ENCODE measurements around the gene PLXNB3.
"Not testable (repeated sequence)": the region's sequence is repeated elsewhere in the genome, so short reads cannot be mapped to it uniquely, and the experiment has no call there.

Gene PLXNB3

DNA sequence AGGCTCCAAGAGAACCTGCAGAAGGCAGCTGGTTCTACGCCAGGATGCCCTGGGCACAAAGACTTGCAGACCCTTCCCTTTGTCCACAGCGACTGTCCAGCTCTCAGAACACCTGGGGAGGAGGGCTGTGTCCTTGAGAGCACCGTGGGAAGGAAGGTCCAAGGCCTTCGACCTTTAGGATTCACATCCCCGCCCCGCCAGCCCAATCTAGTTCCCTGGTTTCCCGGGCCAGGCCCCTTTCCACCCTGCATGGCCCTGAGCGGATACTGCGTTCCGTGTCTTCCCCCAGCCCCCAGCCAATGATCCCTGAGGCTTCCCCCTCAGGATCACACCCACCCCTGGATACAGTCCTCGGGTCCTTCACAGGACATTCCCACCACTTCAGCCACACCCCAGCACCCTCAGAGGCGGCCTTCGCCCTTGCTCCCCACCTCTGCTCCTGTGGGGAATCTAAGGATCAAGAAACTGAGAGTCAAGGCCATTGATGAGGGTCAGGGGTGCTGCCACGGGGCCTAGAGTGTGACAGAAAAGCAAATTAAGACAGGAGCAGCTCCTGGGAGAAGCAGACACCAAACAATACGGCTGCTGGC, 30.3 kb upstream of the PLXNB3 start:
- DNase-seq, result no peak

DNA sequence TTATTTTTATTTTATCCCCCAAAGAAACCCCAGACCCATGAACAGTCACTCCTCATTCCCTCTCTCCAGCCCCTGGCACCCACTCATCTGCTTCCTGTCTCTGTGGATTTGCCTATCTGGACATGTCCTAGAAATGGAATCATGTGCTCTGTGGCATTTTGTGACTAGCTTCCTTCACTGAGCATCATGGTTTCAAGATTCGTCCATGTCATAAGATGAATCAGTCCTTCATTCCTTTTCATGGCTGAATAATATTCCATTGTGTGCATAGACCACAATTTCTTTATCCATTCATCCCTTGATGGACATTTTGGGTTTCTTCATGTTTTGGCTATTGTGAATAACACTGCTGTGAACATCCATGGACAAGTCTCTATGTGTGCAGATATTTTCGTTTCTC, 29.2 kb upstream of the PLXNB3 start:
- no peak for DNase-seq

DNA sequence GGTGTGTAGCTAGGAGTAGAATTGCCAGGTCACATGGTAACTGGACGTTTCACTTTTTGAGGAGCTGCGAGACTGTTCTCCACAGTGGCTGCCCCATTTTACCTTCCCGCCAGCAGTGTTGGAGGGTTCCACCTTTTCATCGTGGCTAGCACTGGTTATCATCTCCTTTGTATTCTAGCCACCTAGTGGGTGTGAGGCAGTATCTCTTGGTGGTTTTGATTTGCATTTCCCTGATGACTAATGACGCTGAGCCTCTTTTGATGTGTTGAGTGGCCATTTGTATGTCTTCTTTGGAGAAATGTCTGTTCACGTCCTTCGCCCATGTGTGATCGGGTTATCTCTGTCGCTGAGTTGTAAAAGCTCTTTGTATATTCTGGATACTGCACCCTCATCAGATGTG, 28.8 kb upstream of the PLXNB3 start:
- no peak for DNase-seq

DNA sequence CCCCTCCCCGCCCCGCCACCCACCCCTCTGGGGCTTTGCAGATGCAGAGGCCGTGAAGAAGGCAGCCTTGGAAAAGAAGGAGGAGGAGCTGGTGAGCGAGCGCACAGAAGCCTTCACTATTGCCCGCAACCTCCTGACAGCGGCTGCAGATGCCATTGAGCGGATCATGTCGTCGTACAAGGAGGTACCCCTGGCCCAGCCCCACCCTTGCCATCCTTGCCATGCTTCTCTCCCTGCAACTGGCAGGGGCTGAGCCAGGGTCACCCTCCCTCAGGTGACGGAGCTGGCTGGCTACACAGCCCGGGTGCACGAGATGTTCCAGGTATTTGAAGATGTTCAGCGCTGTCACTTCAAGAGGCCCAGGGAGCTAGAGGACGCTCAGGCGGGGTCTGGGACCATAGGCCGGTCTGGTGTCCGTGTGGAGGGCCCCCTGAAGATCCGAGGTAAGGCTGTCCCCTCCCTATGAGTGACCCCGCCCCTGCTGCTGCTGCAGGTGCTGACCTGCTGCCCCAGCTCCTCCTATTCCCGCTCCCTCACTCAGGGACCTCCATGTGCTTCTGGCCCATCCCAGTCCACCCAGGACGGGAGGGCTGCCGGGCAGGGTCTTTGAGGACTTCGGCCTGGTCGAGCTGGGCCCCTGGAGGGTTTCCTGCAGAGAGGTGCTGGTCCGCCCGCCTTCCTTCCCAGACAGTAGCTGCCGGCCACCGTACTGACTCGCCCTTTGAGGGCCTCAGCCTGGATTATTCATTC, 27.8 kb upstream of the PLXNB3 start:
- no peak for DNase-seq

DNA sequence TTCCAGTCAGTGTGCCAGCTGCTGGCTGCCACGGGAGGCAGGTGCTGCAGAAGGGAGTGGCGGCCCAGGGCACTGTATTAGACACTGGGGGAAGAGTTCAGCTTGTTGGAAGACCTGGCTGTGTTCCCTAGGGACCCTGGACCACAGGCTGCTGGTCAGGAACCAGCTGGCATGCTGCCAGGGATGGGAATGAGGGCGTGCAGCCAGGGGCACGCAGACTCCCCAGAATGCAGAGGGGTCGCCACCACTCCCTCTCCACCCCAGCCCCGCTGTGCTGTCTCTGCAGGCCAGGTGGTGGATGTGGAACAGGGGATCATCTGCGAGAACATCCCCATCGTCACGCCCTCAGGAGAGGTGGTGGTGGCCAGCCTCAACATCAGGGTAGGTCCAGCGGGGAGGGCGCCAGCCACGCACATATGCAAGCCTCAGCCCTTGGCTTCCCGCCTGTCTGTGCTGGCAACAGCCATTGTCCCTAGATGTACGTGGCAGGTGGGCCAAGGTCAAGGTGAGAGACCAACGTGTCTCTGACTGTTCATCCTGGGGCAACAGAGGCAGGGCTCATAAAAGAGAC, 27.1 kb upstream of the PLXNB3 start:
- no peak for DNase-seq

DNA sequence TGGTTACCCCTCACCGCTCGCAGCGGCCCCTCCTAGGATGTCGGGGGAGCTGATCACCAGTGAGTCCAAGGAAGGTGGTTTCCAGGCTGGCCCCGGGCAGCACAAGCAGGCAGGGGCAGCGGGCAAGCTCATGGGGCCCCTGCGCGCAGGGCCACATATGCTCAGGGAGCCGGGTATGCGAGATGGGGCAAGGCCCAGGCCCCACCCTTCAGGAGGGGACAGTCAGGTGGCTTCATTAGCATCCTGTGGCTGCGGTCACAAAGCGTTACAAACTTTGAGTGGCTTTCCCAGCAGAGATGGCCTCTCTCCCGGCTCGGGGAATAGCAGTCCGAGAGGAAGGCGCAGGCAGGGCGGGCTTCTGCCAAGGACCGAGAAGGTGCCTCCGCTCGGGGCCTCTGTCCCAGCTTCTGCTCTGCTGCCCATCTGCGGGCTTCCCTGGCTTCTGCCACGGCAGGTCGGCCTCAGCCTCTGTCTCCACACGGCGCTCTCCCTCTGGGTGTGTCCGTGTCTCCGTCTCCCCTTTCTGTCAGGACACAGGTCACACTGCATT, 25.9 kb upstream of the PLXNB3 start:
- no peak for DNase-seq

DNA sequence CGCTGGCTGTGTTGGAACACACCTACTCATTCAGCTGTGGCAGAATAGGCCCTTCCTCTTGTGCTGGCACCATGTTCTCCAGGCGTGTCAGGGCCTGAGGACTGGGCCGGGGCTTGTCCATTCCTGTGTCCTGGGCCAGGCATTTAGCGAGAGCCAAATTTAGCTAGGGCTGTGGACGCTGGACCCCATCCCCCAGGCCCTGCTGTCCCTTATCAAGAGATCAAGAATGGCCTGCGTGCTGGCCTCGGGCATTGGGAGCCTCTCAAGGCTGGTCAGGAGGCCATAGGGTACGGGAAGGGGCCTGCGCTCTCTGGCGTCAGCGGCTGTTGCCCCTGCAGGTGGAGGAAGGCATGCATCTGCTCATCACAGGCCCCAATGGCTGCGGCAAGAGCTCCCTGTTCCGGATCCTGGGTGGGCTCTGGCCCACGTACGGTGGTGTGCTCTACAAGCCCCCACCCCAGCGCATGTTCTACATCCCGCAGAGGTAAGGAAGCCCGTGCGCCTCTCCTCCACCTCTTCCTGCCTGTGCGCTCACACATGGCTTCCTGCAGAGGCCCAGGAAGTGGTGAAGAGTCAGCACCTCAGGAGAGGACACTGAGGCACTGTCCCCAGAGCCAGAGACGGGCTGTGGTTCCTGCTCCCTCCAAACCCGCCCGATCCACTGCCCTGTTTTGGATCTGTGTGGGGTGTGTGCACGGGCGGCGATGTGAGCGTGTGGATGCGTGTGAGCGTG, 24.1 kb upstream of the PLXNB3 start:
- no peak for DNase-seq

DNA sequence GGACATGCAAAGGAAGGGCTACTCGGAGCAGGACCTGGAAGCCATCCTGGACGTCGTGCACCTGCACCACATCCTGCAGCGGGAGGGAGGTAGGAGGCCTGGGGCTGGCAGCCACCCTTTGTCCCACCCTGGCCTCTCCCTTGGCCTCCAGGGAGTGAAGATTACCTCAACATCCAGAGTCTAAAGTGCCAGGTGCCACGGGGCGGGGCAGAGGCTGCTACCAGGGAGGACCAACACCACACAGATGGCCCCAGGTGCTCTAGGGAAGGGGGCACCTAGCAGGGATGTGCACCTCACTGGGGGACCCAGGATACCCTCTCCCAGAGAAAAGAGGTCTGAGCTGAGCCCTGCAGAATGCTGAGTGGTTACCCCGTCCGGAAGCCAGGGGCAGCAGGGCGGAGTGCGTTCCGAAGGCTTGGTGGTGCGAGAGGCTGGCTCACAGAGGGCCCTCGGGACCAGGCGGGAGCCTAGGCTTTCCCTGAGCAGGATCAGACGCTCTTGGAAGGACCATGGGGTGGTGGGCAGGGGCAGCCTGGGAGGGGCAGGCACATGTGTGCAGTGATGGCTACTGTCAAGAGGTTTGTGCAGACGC, 23.3 kb upstream of the PLXNB3 start:
- no peak for DNase-seq

DNA sequence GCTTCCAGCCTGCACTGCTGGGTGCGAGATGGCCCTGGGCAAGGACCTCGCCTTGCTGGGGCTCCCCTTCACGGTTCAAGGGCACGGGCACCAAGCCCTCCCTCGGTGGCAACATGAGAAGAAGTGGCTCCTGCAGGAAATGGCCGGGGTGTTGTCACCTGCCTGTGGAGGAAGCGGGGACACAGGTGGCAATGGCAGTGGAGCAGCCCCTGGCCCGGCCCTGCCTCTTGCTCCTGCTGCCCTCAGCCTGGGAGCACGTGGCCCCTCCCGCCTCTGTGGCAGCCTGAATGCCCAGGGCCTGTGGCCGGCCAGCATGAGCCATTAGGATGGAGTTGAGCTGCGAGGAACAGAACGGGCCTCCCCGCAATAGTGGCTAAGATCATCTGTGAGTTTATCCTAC, 22.6 kb upstream of the PLXNB3 start:
- no peak for DNase-seq

DNA sequence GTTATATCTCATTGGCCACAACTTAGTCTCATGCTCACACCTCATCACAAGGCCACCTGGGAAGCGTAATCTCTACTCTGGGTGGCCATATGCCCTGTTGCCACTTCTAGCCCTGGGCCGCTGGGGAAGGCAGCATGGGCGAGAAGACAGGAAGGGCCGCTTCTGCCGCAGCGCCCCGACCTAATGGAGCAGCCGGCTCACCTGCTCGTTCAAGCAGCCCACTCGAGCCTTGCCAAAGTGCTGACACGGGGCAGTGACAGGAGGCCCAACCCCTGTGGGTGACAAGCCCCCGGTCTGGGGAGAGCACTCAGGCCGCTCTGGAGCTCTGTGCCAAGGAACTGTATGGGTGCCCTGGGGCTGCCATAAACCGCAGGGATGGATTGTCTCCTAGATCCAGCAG, 21.9 kb upstream of the PLXNB3 start:
- DNase-seq, result not testable (repeated sequence)

DNA sequence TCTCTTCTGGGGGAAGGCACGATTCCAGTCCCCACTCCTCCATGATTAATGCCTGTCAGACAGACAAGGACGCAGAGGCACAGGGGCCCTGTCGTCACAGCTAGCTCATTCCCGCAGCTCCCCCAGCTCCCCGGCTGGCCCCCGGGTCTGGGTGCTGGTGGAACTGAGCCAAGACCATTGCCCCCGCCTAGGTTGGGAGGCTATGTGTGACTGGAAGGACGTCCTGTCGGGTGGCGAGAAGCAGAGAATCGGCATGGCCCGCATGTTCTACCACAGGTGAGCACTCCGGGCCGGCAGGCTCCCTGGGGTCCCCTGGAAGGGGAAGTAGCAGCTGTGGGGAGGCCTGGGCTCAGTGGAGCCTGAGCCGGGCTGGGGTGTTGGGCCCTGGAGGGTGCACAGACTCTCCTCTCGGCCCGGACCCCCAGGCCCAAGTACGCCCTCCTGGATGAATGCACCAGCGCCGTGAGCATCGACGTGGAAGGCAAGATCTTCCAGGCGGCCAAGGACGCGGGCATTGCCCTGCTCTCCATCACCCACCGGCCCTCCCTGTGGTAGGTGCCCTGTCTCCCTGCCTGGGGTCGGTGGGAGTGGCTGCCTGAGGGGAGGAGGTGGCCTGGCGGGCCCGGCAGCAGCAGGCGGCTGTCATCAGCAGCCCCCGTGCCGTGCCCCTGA, 21.1 kb upstream of the PLXNB3 start:
- not testable (repeated sequence) for DNase-seq

DNA sequence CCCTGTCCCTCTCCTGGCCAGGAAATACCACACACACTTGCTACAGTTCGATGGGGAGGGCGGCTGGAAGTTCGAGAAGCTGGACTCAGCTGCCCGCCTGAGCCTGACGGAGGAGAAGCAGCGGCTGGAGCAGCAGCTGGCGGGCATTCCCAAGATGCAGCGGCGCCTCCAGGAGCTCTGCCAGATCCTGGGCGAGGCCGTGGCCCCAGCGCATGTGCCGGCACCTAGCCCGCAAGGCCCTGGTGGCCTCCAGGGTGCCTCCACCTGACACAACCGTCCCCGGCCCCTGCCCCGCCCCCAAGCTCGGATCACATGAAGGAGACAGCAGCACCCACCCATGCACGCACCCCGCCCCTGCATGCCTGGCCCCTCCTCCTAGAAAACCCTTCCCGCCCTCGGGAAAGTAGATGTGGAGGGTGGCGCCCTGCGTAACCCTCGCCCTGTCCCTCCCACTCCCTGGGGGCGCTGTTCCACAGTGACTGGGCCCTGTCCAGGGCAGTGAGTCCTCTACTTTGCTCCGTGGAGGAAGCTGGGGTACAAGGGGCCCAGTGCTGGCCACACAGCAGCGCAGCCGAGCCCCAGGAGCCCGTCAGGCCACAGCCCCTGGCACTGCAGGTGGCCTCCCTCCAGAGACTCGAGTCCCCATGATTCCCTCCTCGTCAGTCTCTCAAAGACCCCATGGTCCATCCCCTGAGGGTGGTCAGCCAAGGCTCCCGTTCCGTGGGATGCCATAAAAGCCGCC, 20.4 kb upstream of the PLXNB3 start:
- DNase-seq, result peak; percentile 53

DNA sequence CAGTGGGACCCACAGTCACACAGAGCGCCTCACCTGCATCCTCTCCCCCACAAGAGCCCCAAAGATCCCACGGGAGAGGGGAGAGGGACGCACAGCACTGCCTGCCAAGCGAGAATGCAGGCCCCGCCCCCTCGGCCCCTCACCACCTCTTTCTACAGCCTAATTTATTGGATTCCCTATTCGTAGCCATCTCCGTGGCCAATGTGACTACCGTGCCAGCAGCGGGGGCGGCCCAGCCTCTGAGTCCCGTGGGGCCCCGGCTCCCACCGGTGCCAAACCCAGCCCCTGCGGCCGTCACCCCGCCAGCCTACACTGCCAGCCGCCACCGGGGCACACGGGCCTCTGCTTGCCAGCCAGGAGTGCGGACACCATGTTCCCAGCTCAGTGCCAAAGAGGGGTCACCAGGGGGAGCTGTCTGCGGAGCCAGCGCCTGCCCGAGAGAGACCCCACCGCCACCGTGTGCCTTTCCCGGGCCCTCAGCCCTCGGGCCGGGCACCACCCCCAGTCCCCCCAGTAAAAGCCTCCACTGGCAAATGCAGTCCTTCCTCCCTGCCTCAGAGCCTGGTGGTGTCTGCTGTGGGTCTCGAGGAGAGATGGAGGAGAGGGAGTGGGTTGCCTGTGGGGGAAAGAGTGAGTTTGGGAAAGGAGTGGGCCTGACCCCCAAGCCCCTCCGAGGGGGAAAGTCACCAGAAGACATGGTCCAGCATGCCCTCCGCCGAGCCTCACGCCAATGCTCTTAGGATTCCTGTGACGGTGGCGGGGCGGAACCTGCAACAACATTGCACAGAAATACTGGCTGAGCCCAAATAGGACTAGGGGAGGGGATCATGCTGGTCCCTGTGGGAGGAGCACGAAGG, 19.6 kb upstream of the PLXNB3 start:
- DNase-seq, result peak; percentile 37

DNA sequence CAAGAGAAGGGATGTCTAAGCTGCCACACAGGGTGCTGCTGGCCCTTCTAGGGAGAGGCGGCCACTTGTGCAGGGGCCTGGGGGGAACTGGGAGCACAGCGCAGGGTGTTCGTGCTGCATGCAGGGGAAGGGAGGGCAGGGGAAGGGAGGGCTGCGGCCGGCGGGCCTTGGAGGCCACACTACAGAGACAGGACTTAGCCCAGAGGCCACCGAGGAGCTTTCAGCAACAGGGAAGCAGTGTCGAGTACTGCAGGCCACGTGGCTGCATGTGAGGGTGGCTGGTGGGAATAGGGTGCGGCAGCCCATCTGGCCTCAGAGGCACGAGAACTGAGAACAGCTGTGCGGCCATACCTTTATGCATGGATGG, 19.0 kb upstream of the PLXNB3 start:
- not testable (repeated sequence) for DNase-seq

DNA sequence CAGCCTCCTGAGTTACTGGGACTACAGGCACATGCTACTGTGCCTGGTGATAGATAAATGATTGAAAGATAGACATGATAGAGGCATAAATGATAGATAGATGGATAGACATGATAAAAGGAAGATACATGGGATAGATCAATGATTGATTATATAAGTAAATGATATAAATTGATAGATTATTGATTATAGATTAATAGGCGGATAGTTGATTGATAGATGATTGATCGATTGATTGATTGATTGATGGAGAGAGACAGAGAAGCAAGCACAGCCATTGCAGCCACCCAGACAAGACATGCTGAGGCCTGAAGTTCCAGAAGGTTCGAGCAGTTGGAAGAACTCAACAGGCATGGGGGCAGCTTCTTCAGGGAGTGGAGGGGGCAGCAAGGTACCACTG, 17.7 kb upstream of the PLXNB3 start:
- no peak for DNase-seq

DNA sequence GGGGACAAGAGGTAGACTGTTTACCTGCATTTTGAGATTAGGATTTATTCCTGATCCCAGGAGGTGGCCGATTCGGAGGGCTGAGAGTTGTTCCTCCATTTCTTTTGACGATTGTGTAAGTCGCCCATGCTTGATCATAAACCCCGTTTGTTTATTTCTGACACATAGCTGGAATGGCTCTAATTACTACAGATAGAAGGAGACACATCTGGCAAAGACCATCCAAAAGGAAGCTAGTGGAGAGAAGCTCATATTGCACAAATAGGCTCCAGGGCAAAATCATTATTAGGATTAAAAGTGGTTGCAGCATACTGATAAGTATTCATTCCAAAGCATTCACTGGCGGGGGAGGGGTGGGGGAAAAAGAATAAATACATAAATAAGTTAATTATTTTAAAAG, 17.1 kb upstream of the PLXNB3 start:
- not testable (repeated sequence) for DNase-seq

DNA sequence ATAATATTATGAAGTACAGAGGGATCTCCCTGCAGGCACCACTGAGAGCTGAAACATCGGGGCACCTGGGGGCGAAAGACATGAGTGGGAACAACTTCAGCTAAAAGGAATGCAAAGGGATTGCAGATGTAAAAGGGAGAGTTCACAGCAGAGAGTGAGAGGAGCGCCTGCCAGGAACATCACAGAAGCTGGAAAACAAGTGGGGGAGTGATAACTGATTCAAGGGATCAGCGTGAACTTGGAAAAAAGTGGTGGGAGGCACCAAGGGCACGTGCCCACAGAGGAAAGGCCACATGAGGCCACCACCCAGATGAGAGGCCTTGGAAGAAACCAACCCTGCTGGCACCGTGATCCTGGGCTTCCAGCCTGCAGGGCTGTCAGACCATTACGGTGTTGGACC, 15.0 kb upstream of the PLXNB3 start:
- not testable (repeated sequence) for DNase-seq

DNA sequence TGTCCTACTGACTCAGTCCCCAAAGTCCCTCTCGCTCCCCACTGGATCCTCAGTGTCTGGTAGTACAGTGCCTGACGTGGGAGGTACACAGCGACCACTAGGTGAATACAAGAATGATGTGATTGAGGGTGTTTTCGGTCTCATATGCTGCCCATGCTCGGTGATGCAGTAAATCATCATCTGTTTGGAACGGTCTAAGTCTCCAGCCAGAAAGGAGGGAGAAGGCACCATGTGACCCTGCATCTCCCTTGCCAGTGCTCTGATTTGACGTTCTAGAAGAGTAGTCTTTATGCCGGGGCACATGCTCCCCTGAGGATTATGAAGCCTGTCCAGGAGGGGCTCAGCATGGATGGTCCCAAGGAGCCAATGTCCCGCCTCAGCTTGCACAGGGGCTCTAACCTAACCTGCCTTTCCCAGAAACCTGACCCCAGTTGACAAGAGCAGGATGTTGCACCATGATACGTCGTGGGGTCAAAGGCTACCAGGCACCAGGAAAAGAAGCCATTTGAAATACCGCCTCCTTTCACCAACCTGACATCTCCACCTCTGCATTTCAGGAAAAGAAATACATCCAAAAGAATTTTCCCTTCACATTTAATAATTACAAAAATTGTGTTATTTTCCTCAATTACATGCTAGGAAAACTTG, 13.8 kb upstream of the PLXNB3 start:
- no peak for DNase-seq

DNA sequence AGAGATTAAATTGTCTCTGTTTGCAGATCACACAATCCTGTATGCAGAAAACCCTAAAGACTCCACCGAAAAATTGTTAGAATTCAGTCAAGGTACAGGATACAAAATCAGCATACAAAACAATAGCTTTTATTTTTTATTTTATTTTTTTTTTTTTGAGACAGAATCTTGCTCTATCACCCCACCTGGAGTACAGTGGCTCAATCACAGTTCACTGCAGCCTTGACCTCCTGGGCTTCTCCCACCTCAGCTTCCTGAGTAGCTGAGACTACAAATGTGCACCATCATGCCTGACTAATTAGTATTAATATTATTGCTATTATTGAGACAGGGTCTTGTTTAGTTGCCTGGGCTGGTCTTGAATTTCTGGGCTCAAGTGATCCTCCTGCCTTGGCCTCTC, 8.9 kb upstream of the PLXNB3 start:
- no peak for DNase-seq

DNA sequence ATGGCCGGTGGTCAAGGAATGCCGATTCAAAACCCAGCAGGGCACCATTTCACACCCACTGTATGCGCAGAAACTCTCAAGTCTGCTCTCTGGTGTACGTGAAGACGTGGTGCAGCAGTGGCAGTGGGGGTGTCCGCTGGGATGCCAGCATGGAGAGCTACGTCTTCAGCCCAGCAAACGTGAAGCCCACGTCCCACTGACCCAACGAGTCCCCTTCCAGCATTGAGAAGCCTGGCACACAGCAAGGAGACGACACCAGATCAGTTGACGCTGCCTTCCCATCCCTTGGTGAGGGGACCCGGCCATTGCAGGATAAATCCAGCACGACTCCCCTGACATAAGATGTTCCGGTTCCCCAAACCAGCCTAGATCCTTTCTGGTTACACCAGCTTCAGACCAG, 2.2 kb upstream of the PLXNB3 start:
- DNase-seq, result no peak
